ENCODE results near the gene FBXO3. TPM values are rescaled to one million over a fixed set of nuclear protein-coding genes. Genes with fewer than 3 reads are reported as not detected.

FBXO3 gene
- total and polyA plus RNA-seq, 2 experiments from 2014 or later, result 12.5 to 28.4 TPM

DNA sequence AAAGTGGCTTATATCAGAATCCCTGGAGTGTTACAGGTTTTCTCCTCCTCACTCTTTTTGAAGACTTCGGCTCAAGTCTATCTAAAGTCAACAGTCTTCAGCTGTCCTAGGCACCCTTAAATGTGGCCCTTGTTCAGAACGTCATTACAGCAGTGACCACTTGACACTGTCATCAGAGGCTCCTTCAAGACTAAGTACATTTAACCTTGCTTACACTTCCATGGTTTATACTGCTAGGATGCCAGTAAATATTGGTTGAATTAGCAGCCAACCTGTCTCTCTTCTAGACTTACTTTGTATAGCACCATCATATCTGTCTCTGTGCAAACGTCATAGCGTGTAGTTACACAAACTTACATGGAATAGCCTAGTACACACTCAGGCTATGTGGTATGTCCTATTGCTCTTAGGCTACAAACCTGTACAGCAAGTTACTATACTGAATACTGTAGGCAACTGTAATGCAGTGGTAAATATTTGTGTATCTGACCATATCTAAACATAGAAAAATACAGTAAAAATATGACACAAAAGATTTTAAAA, 60.4 kb downstream of the FBXO3 start:
- no peaks in the 10 kb centered on the region for H3K79me2 ChIP-seq (replicated peaks; ENCODE audit: insufficient read depth)

More for the DNA sequence above, 60.4 kb downstream of the FBXO3 start:
- Histone ChIP-seq H3F3A (replicated peaks; ENCODE audit: low read depth) (no peaks in the 10 kb centered on the region), H3K4me3 (no peak overlapping the region), H2AFZ (no peak overlapping the region), H3K27me3 (ENCODE audit: insufficient read depth) (no peaks in the 10 kb centered on the region), H3K36me3 (ENCODE audit: insufficient read depth) (peaks cover 6% of the 10 kb centered on the region; the same call in 1 of the 2 replicates), H3K4me1 (ENCODE audit: insufficient read depth) (no peaks in the 10 kb centered on the region), H4K20me1 (replicated peaks; ENCODE audit: insufficient read depth) (0 out of 2 replicates have a peak, but pooled peaks cover 4% of the 10 kb centered on the region), H3K9me2 (ENCODE audit: insufficient read depth) (no peaks in the 10 kb centered on the region), H3K4me2 (no peak overlapping the region), H3K27ac (ENCODE audit: low read depth) (no peak overlapping the region)
- peaks cover 10% of the 10 kb centered on the region; the same call in 2 of the 3 replicates for H3K36me3 Mint-ChIP-seq (ENCODE audit: low read depth)
- H3K4me1 Mint-ChIP-seq, result no peaks in the 10 kb centered on the region
- no peak overlapping the region for H3K27ac Mint-ChIP-seq
- no peaks in the 10 kb centered on the region; the same call in 2 of the 3 replicates for H3K9me3 Mint-ChIP-seq
- ATAC-seq, result no peak
- DNase-seq (ENCODE audit: low spot score), result no peak
- H3K27me3 Mint-ChIP-seq (ENCODE audit: insufficient read depth, low read depth, poor library complexity), result no peaks in the 10 kb centered on the region
- TF ChIP-seq ETS1 (IDR thresholded peaks at IDR 0.05) (no peak), EZH2 (IDR thresholded peaks at IDR 0.05; ENCODE audit: low read depth, unreplicated experiment) (no peak), STAT1 (IDR thresholded peaks at IDR 0.05; ENCODE audit: unreplicated experiment) (no peak), ZNF331 (CRISPR knock-in tag; IDR thresholded peaks at IDR 0.05; ENCODE audit: low read depth) (no peak), REST (IDR thresholded peaks at IDR 0.05; ENCODE audit: unreplicated experiment) (no peak), CTCF (conservative IDR thresholded peaks at IDR 0.05; ENCODE audit: low read depth in 2 of 2) (no peak), CREB1 (CRISPR knock-in tag; IDR thresholded peaks at IDR 0.05; ENCODE audit: low read depth) (no peak), POLR2AphosphoS5 (IDR thresholded peaks at IDR 0.05; ENCODE audit: low read depth) (no peak), NANOG (IDR thresholded peaks at IDR 0.05; ENCODE audit: borderline replicate concordance) (no peak), EZH2phosphoT487 (IDR thresholded peaks at IDR 0.05; ENCODE audit: unreplicated experiment) (no peak), ZNF114 (CRISPR knock-in tag; IDR thresholded peaks at IDR 0.05) (no peak), JUNB (IDR thresholded peaks at IDR 0.05; ENCODE audit: unreplicated experiment) (no peak)
- TF ChIP-seq, protein P1, sequence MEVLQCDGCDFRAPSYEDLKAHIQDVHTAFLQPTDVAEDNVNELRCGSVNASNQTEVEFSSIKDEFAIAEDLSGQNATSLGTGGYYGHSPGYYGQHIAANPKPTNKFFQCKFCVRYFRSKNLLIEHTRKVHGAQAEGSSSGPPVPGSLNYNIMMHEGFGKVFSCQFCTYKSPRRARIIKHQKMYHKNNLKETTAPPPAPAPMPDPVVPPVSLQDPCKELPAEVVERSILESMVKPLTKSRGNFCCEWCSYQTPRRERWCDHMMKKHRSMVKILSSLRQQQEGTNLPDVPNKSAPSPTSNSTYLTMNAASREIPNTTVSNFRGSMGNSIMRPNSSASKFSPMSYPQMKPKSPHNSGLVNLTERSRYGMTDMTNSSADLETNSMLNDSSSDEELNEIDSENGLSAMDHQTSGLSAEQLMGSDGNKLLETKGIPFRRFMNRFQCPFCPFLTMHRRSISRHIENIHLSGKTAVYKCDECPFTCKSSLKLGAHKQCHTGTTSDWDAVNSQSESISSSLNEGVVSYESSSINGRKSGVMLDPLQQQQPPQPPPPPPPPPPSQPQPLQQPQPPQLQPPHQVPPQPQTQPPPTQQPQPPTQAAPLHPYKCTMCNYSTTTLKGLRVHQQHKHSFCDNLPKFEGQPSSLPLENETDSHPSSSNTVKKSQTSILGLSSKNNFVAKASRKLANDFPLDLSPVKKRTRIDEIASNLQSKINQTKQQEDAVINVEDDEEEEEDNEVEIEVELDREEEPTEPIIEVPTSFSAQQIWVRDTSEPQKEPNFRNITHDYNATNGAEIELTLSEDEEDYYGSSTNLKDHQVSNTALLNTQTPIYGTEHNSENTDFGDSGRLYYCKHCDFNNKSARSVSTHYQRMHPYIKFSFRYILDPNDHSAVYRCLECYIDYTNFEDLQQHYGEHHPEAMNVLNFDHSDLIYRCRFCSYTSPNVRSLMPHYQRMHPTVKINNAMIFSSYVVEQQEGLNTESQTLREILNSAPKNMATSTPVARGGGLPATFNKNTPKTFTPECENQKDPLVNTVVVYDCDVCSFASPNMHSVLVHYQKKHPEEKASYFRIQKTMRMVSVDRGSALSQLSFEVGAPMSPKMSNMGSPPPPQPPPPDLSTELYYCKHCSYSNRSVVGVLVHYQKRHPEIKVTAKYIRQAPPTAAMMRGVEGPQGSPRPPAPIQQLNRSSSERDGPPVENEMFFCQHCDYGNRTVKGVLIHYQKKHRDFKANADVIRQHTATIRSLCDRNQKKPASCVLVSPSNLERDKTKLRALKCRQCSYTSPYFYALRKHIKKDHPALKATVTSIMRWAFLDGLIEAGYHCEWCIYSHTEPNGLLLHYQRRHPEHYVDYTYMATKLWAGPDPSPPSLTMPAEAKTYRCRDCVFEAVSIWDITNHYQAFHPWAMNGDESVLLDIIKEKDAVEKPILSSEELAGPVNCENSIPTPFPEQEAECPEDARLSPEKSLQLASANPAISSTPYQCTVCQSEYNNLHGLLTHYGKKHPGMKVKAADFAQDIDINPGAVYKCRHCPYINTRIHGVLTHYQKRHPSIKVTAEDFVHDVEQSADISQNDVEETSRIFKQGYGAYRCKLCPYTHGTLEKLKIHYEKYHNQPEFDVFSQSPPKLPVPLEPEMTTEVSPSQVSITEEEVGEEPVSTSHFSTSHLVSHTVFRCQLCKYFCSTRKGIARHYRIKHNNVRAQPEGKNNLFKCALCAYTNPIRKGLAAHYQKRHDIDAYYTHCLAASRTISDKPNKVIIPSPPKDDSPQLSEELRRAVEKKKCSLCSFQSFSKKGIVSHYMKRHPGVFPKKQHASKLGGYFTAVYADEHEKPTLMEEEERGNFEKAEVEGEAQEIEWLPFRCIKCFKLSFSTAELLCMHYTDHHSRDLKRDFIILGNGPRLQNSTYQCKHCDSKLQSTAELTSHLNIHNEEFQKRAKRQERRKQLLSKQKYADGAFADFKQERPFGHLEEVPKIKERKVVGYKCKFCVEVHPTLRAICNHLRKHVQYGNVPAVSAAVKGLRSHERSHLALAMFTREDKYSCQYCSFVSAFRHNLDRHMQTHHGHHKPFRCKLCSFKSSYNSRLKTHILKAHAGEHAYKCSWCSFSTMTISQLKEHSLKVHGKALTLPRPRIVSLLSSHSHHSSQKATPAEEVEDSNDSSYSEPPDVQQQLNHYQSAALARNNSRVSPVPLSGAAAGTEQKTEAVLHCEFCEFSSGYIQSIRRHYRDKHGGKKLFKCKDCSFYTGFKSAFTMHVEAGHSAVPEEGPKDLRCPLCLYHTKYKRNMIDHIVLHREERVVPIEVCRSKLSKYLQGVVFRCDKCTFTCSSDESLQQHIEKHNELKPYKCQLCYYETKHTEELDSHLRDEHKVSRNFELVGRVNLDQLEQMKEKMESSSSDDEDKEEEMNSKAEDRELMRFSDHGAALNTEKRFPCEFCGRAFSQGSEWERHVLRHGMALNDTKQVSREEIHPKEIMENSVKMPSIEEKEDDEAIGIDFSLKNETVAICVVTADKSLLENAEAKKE (CRISPR knock-in tag; IDR thresholded peaks at IDR 0.05), result no peak
- no peak overlapping the region for H3K4me3 Mint-ChIP-seq
